Gastrocnemius medialis (tissue), 4 donors: Measurements from ENCODE around the gene SLC1A2.

ENCODE experiments used
- CTCF ChIP-seq, 5 experiments: fragments of 450-650 bp in 3 of 5; fragments of 200-600 bp in 2 of 5; sonication (generic) in 2 of 5; IDR thresholded peaks in 4 of 5; conservative IDR thresholded peaks in 1 of 5; 1 replicate in 4 of 5; 2 replicates in 1 of 5; pipeline ENCODE4 v1.5.1; 2016 to 2019; ENCODE audit warnings: antibody characterized with exemption in 5 of 5, mild to moderate bottlenecking in 3 of 5, moderate library complexity in 3 of 5
- POLR2A ChIP-seq, 2 donors: fragments of 450-650 bp; IDR thresholded peaks; one replicate each; pipeline ENCODE4 v1.6.1; 2017; ENCODE audit warnings: antibody characterized with exemption in 2 of 2, mild to moderate bottlenecking in 2 of 2, moderate library complexity in 2 of 2

- no peak for TF ChIP-seq CTCF (IDR thresholded peaks at IDR 0.05 in 4 of 5, conservative IDR thresholded peaks at IDR 0.05 in 1 of 5)
- no peak for TF ChIP-seq POLR2A (IDR thresholded peaks at IDR 0.05)
Measured at GRCh38 chr11:35458846-35459245, 39.5 kb upstream of the SLC1A2 start.
